CD4-positive, alpha-beta memory T cell (primary cell): ENCODE measurements around the gene P2RX6. TPM values are rescaled to one million over a fixed set of nuclear protein-coding genes. Genes with fewer than 3 reads are reported as not detected.
"Not testable (repeated sequence)": the region's sequence is repeated elsewhere in the genome, so short reads cannot be mapped to it uniquely, and the experiment has no call there.

ENCODE experiments used
- CTCF ChIA-PET: fragments of 350-600 bp; sonication (Branson Sonifier 250); formaldehyde crosslinking; loops from one replicate; lab custom pipeline; 2021; ENCODE audit warnings: inconsistent platforms; ENCODE audit not compliant: partially characterized antibody; lab: Charles Lee
- POLR2A ChIA-PET: fragments of 350-600 bp; sonication (Branson Sonifier 250); formaldehyde crosslinking; loops from one replicate; lab custom pipeline; 2021; ENCODE audit not compliant: partially characterized antibody; lab: Charles Lee
- DNase-seq, 5 donors: peaks; one replicate each; pipeline versions ENCODE4 v3.0.0 to v3.0.0-alpha.2; 2020 to 2022; ENCODE audit warnings: mixed read lengths in 1 of 5
- H3K27ac ChIP-seq: one replicate; pipeline ENCODE4 v1.7.0; 2013; ENCODE audit warnings: low read depth, low read length
- H3K27me3 ChIP-seq: 2 replicates; pipeline ENCODE4 v1.7.0; 2013; ENCODE audit warnings: mild to moderate bottlenecking, low read length, moderate library complexity; ENCODE audit not compliant: insufficient read depth
- H3K36me3 ChIP-seq: 2 replicates; pipeline ENCODE4 v1.7.0; 2013; ENCODE audit warnings: mild to moderate bottlenecking, low read length, moderate library complexity; ENCODE audit not compliant: insufficient read depth
- H3K4me1 ChIP-seq: 2 replicates; pipeline ENCODE4 v1.7.0; 2013; ENCODE audit warnings: mild to moderate bottlenecking, low read length, moderate library complexity; ENCODE audit not compliant: insufficient read depth
- H3K4me3 ChIP-seq, 2 donors: one replicate each; pipeline ENCODE4 v1.7.0; 2013; ENCODE audit warnings: low read length in 2 of 2, mild to moderate bottlenecking in 1 of 2
- H3K9me3 ChIP-seq, 2 donors: one replicate each; pipeline ENCODE4 v1.7.0; 2013; ENCODE audit warnings: low read length in 2 of 2, control low read depth in 1 of 2; ENCODE audit not compliant: control insufficient read depth in 1 of 2
- H3K27ac Mint-ChIP-seq, 7 donors: one replicate each; pipeline ENCODE4 v1.8.0; 2020 to 2021; ENCODE audit warnings: mixed read lengths in 7 of 7, mild to moderate bottlenecking in 6 of 7, inconsistent platforms in 3 of 7, moderate library complexity in 3 of 7
- H3K27me3 Mint-ChIP-seq, 2 donors: one replicate each; pipeline ENCODE4 v1.8.0; 2020 to 2021; ENCODE audit warnings: mixed read lengths in 2 of 2
- H3K36me3 Mint-ChIP-seq, 2 donors: one replicate each; pipeline ENCODE4 v1.8.0; 2020 to 2021; ENCODE audit warnings: mixed read lengths in 2 of 2, inconsistent platforms in 1 of 2, mild to moderate bottlenecking in 1 of 2
- H3K4me1 Mint-ChIP-seq, 4 donors: one replicate each; pipeline ENCODE4 v1.8.0; 2020 to 2021; ENCODE audit warnings: mixed read lengths in 4 of 4, mild to moderate bottlenecking in 1 of 4
- H3K4me3 Mint-ChIP-seq, 8 donors: one replicate each; pipeline ENCODE4 v1.8.0; 2020 to 2021; ENCODE audit warnings: mixed read lengths in 8 of 8, mild to moderate bottlenecking in 7 of 8, moderate library complexity in 6 of 8, inconsistent platforms in 3 of 8
- H3K9me3 Mint-ChIP-seq, 8 donors: one replicate each; pipeline ENCODE4 v1.8.0; 2020 to 2021; ENCODE audit warnings: mixed read lengths in 8 of 8, mild to moderate bottlenecking in 5 of 8, inconsistent platforms in 3 of 8, moderate library complexity in 1 of 8
- intact Hi-C: fragments of 100-400 bp; cut with micrococcal nuclease; formaldehyde crosslinking; loops from one replicate; pipeline ENCODE4 v1.15.1; 2023
- polyA plus RNA-seq, 2 donors: library from polyadenylated mRNA; unstranded; fragments of 300-500 nt; fragmentation: Illumina TruSeq; gene quantifications; one replicate each; pipeline ENCODE4 v1.2.3, GENCODE V29; 2021
- total RNA-seq, 2 experiments: library from RNA; stranded (reverse); gene quantifications; one replicate each; pipeline ENCODE4 v1.2.3, GENCODE V29; 2021

The P2RX6 gene
- total and polyA plus RNA-seq, 4 experiments from 2014 or later = 0.19 to 1.2 (median 1.1) TPM; not detected in 1

DNA sequence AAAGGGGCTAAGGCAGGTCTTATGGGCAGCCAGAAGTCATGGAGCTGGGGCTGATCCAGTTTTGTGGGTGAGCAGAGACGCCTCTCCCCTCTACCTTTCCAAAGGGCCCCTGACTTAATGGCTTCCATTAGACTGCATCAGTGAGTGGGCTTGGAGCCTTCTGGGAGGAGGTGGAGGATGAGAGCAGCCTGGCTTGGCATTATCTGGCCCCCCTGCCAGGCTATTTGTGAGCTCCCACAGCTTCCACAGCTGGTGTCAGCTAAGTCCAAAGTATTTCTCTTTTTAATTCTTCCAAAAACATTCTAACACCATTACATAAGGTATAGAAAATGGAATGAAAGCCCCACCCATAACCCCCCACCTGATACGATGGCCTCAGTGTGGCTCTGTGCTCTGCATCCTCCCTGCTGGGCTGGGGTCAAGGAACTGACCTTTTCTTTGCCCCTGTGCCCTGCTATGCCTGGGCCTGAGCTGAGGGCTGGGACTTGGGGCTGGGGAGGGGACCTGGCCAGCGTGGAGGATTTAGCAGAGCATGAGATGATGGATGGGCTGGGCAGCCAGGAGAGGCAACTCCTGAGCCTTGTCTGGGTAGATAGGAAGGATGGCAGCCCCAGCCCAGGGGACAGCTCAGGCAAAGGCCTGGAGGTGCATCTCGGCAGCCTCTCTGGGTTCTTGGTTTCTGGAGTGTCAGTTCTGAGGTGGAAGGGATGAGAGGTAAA lies 43.9 kb upstream of the P2RX6 start:
- H3K27me3 Mint-ChIP-seq = no peaks in the 10 kb centered on the region
- Histone ChIP-seq H3K27me3 (no peaks in the 10 kb centered on the region), H3K36me3 (no peaks in the 10 kb centered on the region), H3K4me1 (no peaks in the 10 kb centered on the region), H3K27ac (no peak overlapping the region), H3K9me3 (no peaks in the 10 kb centered on the region), H3K4me3 (no peak overlapping the region)
- POLR2A ChIA-PET = interaction anchor here (1.5 kb wide), 1 partner anchor 11 kb away, joined by 4 read pairs; the partner anchor contains the start of gene LZTR1
- CTCF ChIA-PET = interaction anchor here (1.8 kb wide), 1 partner anchor 10 kb away, joined by 6 read pairs; no protein-coding TSS in a partner anchor
- H3K4me1 Mint-ChIP-seq = peaks cover 0 to 5% (median 0%) of the 10 kb centered on the region in 4 donors
- H3K9me3 Mint-ChIP-seq = no peaks in the 10 kb centered on the region
- H3K4me3 Mint-ChIP-seq = no peak overlapping the region
- no peak for DNase-seq
- no peaks in the 10 kb centered on the region for H3K36me3 Mint-ChIP-seq
- intact Hi-C loops = no loop called here
- H3K27ac Mint-ChIP-seq = peak overlapping the region in 4 of 7 donors; percentile 13 to 66 (median 32)

- POLR2A ChIA-PET = interaction anchor here (1.5 kb wide), 1 partner anchor 10 kb away, joined by 4 read pairs; the partner anchor contains the start of gene LZTR1
- H3K4me3 ChIP-seq, H3K27me3 Mint-ChIP-seq, H3K4me1 ChIP-seq, DNase-seq, H3K4me3 Mint-ChIP-seq, H3K4me1 Mint-ChIP-seq, H3K36me3 ChIP-seq, H3K27ac ChIP-seq, H3K36me3 Mint-ChIP-seq, H3K9me3 Mint-ChIP-seq, intact Hi-C loops, H3K27me3 ChIP-seq, H3K9me3 ChIP-seq, H3K27ac Mint-ChIP-seq: not testable (repeated sequence)
- CTCF ChIA-PET = interaction anchor here (0.7 to 1.8 kb wide), 2 partner anchors 11 to 13 kb away, joined by 3 to 6 read pairs; no protein-coding TSS in a partner anchor
These were observed 42.8 kb upstream of the P2RX6 start for GRCh38 chr22:20972014-20972694.

GRCh38 chr22:20972933-20973577 lies 41.9 kb upstream of the P2RX6 start:
- H3K9me3 ChIP-seq = no peaks in the 10 kb centered on the region
- DNase-seq = no peak
- H3K27me3 Mint-ChIP-seq = no peaks in the 10 kb centered on the region
- peaks cover 0 to 5% (median 0%) of the 10 kb centered on the region in 4 donors for H3K4me1 Mint-ChIP-seq
- no peaks in the 10 kb centered on the region for H3K4me1 ChIP-seq
- H3K4me3 Mint-ChIP-seq = no peak overlapping the region
- no peak overlapping the region for H3K4me3 ChIP-seq
- intact Hi-C loops = no loop called here
- H3K27ac Mint-ChIP-seq = no peak overlapping the region
- no peaks in the 10 kb centered on the region for H3K36me3 ChIP-seq
- CTCF ChIA-PET = interaction anchor here (0.7 to 1.8 kb wide), 2 partner anchors 12 to 14 kb away, joined by 3 to 6 read pairs; no protein-coding TSS in a partner anchor
- H3K9me3 Mint-ChIP-seq = peaks cover 0 to 4% (median 0%) of the 10 kb centered on the region in 8 donors
- H3K27me3 ChIP-seq = no peaks in the 10 kb centered on the region
- POLR2A ChIA-PET = no interaction called here
- no peak overlapping the region for H3K27ac ChIP-seq
- H3K36me3 Mint-ChIP-seq = no peaks in the 10 kb centered on the region

- Histone ChIP-seq H3K4me3 (no peak overlapping the region), H3K9me3 (peaks cover 0 to 6% of the 10 kb centered on the region in 2 donors), H3K27ac (no peak overlapping the region), H3K4me1 (no peaks in the 10 kb centered on the region), H3K27me3 (no peaks in the 10 kb centered on the region), H3K36me3 (no peaks in the 10 kb centered on the region)
- no peak overlapping the region for H3K27ac Mint-ChIP-seq
- peaks cover 0 to 7% (median 0%) of the 10 kb centered on the region in 8 donors for H3K9me3 Mint-ChIP-seq
- ChIA-PET POLR2A (interaction anchor here (0.7 to 1.0 kb wide), 2 partner anchors 15 to 55 kb away, joined by 3 to 4 read pairs; no protein-coding TSS in a partner anchor), CTCF (no interaction called here)
- no peaks in the 10 kb centered on the region for H3K27me3 Mint-ChIP-seq
- no peaks in the 10 kb centered on the region for H3K36me3 Mint-ChIP-seq
- intact Hi-C loops = no loop called here
- H3K4me1 Mint-ChIP-seq = peaks cover 0 to 5% (median under 1%) of the 10 kb centered on the region in 4 donors
- no peak overlapping the region for H3K4me3 Mint-ChIP-seq
- DNase-seq = no peak
These were observed 41.2 kb upstream of the P2RX6 start for GRCh38 chr22:20973634-20974286.

GRCh38 chr22:20974336-20974955 lies 40.5 kb upstream of the P2RX6 start:
- no peak for DNase-seq
- Histone ChIP-seq H3K27me3 (no peaks in the 10 kb centered on the region), H3K27ac (no peak overlapping the region), H3K9me3 (peaks cover 0 to 6% of the 10 kb centered on the region in 2 donors), H3K4me1 (no peaks in the 10 kb centered on the region), H3K4me3 (no peak overlapping the region), H3K36me3 (no peaks in the 10 kb centered on the region)
- Mint-ChIP-seq H3K4me1 (peaks cover 2 to 8% (median 6%) of the 10 kb centered on the region in 4 donors), H3K27ac (no peak overlapping the region), H3K9me3 (peaks cover 0 to 7% (median 0%) of the 10 kb centered on the region in 8 donors), H3K4me3 (no peak overlapping the region), H3K27me3 (no peaks in the 10 kb centered on the region), H3K36me3 (peaks cover 0 to 1% of the 10 kb centered on the region in 2 donors)
- ChIA-PET CTCF (no interaction called here), POLR2A (interaction anchor here (0.7 to 1.0 kb wide), 2 partner anchors 16 to 56 kb away, joined by 3 to 4 read pairs; no protein-coding TSS in a partner anchor)
- intact Hi-C loops = no loop called here

GRCh38 chr22:20975541-20976290 lies 39.2 kb upstream of the P2RX6 start:
- peaks cover 0 to 7% (median 0%) of the 10 kb centered on the region in 8 donors for H3K9me3 Mint-ChIP-seq
- DNase-seq = no peak
- no peaks in the 10 kb centered on the region for H3K27me3 Mint-ChIP-seq
- Histone ChIP-seq H3K36me3 (no peaks in the 10 kb centered on the region), H3K4me3 (no peak overlapping the region), H3K27me3 (no peaks in the 10 kb centered on the region), H3K9me3 (peaks cover 0 to 6% of the 10 kb centered on the region in 2 donors), H3K27ac (no peak overlapping the region), H3K4me1 (peaks cover 2% of the 10 kb centered on the region)
- peak overlapping the region in 1 of 8 donors; percentile 50 for H3K4me3 Mint-ChIP-seq
- CTCF ChIA-PET = no interaction called here
- intact Hi-C loops = no loop called here
- peaks cover 0 to 1% of the 10 kb centered on the region in 2 donors for H3K36me3 Mint-ChIP-seq
- H3K27ac Mint-ChIP-seq = peak overlapping the region in 1 of 7 donors; percentile 64
- H3K4me1 Mint-ChIP-seq = peaks cover 2 to 19% (median 8%) of the 10 kb centered on the region in 4 donors
- POLR2A ChIA-PET = interaction anchor here (1.4 kb wide), 1 partner anchor 27 kb away, joined by 3 read pairs; the partner anchor contains the start of gene THAP7
